ENCODE measurements around the gene NIM1K. TPM values are rescaled to one million over a fixed set of nuclear protein-coding genes. Genes with fewer than 3 reads are reported as not detected.

The NIM1K gene
- polyA plus RNA-seq, 3 donors: 0.13 TPM; not detected in 2

DNA sequence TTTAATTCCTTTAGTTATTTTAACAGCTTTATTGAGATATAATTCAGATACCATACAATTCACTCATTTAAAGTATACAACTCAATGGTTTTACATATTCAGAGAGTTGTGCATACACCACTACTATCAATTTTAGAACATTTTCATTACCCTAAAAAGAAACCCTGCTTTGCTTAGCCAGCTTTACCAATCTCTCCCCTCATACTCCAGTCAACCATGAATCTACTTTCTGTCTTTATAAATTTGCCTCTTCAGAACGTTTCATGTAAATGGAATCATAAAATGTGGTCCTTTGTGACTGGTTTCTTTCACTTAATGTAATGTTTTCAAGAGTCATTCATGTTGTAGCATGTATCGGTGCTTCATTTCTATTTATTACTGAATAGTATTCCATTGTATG is 24.9 kb downstream of the NIM1K start:
- intact Hi-C loops (cut with micrococcal nuclease): no loop called here
- H3K9me3 Mint-ChIP-seq: peaks cover 0 to 3% (median 1%) of the 10 kb centered on the region in 7 donors
- Histone ChIP-seq H3K4me2 (replicated peaks; ENCODE audit: extremely low read depth, low read length, poor library complexity, severe bottlenecking) (no peak overlapping the region), H2AFZ (ENCODE audit: insufficient read depth, low read depth, low read length, poor library complexity, severe bottlenecking) (no peak overlapping the region), H3K79me2 (ENCODE audit: insufficient read depth, low read length) (no peaks in the 10 kb centered on the region), H3K9ac (ENCODE audit: insufficient read depth, low read length, poor library complexity, severe bottlenecking) (no peak overlapping the region), H3K27me3 (ENCODE audit: control insufficient read depth in 2 of 2, insufficient read depth in 2 of 2, low read length in 2 of 2) (no peaks in the 10 kb centered on the region), H3K4me3 (replicated peaks in 1 of 3; ENCODE audit: low read depth in 2 of 3, low read length in 3 of 3) (no peak overlapping the region), H3K4me1 (ENCODE audit: control insufficient read depth in 1 of 2, insufficient read depth in 2 of 2, low read length in 2 of 2) (no peaks in the 10 kb centered on the region), H3K36me3 (replicated peaks in 1 of 2; ENCODE audit: control insufficient read depth in 1 of 2, insufficient read depth in 2 of 2, low read length in 2 of 2) (no peaks in the 10 kb centered on the region), H3K9me3 (replicated peaks in 1 of 2; ENCODE audit: control insufficient read depth in 1 of 2, insufficient read depth in 1 of 2, low read length in 2 of 2) (no peaks in the 10 kb centered on the region), H3K27ac (ENCODE audit: low read depth in 1 of 2, low read length in 2 of 2) (no peak overlapping the region), H4K20me1 (ENCODE audit: insufficient read depth, low read length) (no peaks in the 10 kb centered on the region)
- H3K4me1 Mint-ChIP-seq: peaks cover 2% of the 10 kb centered on the region
- no peak overlapping the region for H3K4me3 Mint-ChIP-seq
- WGBS (ENCODE audit: insufficient coverage): no CpG with 5 or more reads among the region's 2 CpGs
- no peaks in the 10 kb centered on the region for H3K36me3 Mint-ChIP-seq
- TF ChIP-seq, protein P1, sequence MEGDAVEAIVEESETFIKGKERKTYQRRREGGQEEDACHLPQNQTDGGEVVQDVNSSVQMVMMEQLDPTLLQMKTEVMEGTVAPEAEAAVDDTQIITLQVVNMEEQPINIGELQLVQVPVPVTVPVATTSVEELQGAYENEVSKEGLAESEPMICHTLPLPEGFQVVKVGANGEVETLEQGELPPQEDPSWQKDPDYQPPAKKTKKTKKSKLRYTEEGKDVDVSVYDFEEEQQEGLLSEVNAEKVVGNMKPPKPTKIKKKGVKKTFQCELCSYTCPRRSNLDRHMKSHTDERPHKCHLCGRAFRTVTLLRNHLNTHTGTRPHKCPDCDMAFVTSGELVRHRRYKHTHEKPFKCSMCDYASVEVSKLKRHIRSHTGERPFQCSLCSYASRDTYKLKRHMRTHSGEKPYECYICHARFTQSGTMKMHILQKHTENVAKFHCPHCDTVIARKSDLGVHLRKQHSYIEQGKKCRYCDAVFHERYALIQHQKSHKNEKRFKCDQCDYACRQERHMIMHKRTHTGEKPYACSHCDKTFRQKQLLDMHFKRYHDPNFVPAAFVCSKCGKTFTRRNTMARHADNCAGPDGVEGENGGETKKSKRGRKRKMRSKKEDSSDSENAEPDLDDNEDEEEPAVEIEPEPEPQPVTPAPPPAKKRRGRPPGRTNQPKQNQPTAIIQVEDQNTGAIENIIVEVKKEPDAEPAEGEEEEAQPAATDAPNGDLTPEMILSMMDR (IDR thresholded peaks at IDR 0.05): no peak
- no peak overlapping the region for H3K27ac Mint-ChIP-seq
- DNase-seq: no peak
- peaks cover 3 to 8% (median 8%) of the 10 kb centered on the region in 3 donors for H3K27me3 Mint-ChIP-seq (ENCODE audit: low read depth in 3 of 3)

DNA sequence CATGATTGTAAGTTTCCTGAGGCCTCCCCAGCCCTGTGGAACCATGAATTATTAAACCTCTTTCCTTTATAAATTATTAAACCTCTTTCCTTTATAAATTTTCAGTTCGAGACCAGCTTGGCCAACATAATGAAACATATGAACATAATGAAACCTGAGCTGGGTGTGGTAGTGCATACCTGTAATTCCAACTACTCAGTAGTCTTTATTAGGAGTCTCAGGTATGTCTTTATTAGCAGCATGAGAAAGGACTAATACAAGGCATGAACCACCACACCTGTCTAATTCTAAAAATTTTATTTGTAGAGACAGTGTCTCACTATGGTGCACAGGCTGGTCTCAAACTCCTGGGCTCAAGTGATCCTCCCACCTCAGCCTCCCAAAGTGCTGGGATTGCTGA is 27.1 kb downstream of the NIM1K start:
- Mint-ChIP-seq H3K4me1 (peaks cover 2% of the 10 kb centered on the region), H3K9me3 (peaks cover 0 to 3% (median 1%) of the 10 kb centered on the region in 7 donors), H3K27ac (no peak overlapping the region), H3K27me3 (ENCODE audit: low read depth in 3 of 3) (peaks cover 3 to 5% (median 4%) of the 10 kb centered on the region in 3 donors), H3K36me3 (no peaks in the 10 kb centered on the region), H3K4me3 (no peak overlapping the region)
- Histone ChIP-seq H3K9ac (ENCODE audit: insufficient read depth, low read length, poor library complexity, severe bottlenecking) (no peak overlapping the region), H3K36me3 (replicated peaks in 1 of 2; ENCODE audit: control insufficient read depth in 1 of 2, insufficient read depth in 2 of 2, low read length in 2 of 2) (no peaks in the 10 kb centered on the region), H2AFZ (ENCODE audit: insufficient read depth, low read depth, low read length, poor library complexity, severe bottlenecking) (no peak overlapping the region), H3K27me3 (ENCODE audit: control insufficient read depth in 2 of 2, insufficient read depth in 2 of 2, low read length in 2 of 2) (no peaks in the 10 kb centered on the region), H3K79me2 (ENCODE audit: insufficient read depth, low read length) (no peaks in the 10 kb centered on the region), H3K4me3 (replicated peaks in 1 of 3; ENCODE audit: low read depth in 2 of 3, low read length in 3 of 3) (no peak overlapping the region), H3K4me2 (replicated peaks; ENCODE audit: extremely low read depth, low read length, poor library complexity, severe bottlenecking) (no peak overlapping the region), H3K4me1 (ENCODE audit: control insufficient read depth in 1 of 2, insufficient read depth in 2 of 2, low read length in 2 of 2) (no peaks in the 10 kb centered on the region), H3K9me3 (replicated peaks in 1 of 2; ENCODE audit: control insufficient read depth in 1 of 2, insufficient read depth in 1 of 2, low read length in 2 of 2) (no peaks in the 10 kb centered on the region), H4K20me1 (ENCODE audit: insufficient read depth, low read length) (no peaks in the 10 kb centered on the region), H3K27ac (ENCODE audit: low read depth in 1 of 2, low read length in 2 of 2) (no peak overlapping the region)
- WGBS (ENCODE audit: insufficient coverage): no CpG with 5 or more reads among the region's 1 CpG
- TF ChIP-seq, protein P1 (IDR thresholded peaks at IDR 0.05): no peak
- intact Hi-C loops (cut with micrococcal nuclease): no loop called here
- DNase-seq: no peak

Data from CD14-positive monocyte (primary cell).